ENCODE measurements around the gene DIP2C. TPM values are rescaled to one million over a fixed set of nuclear protein-coding genes. Genes with fewer than 3 reads are reported as not detected.

The DIP2C gene
- total RNA-seq, 2 donors from 2014 or later: 21.6 to 30.5 TPM

DNA sequence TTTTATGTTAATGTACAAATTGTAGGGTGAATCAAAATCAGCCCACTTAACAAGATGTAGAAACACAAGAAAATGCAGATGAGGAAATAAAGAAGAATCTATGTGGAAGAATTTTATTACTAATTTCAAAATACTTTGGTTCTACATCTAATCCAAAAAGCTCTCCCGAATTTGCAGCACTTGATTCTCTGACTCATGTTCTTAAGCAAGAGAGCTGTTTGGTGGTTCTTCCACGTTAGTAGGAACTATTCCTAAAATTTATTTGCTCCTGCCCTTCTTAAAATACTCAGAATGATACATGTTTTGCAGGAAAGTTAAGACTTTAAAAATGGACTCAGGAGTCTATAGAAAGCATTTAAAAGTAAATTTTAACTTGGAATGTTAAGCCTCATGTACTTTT, 462.5 kb downstream of the DIP2C start:
- intact Hi-C loops (cut with DNase I): no loop called here
- ATAC-seq (peak in 1 of 2 donors; percentile 32), DNase-seq (no peak)

DNA sequence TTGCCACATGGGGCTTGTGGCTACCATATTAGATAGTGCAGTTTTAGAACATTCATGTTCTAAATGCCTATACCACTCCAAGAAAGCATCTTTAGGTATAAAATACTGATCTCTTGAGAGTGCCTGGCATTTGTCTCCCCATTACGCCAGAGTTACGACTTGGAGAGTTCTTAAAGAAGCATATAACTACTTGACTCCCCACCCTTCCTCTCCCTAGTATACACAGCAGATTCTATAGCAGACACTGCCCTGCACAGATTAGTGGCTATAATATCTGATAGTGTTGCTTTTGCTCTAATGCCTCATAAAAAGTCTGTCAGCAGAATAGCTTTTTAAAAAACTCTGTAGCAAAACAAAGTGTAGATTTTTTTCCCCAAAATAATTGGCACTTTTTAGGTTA, 463.4 kb downstream of the DIP2C start:
- no peak for ATAC-seq
- no peak for DNase-seq
- intact Hi-C loops (cut with DNase I): no loop called here

DNA sequence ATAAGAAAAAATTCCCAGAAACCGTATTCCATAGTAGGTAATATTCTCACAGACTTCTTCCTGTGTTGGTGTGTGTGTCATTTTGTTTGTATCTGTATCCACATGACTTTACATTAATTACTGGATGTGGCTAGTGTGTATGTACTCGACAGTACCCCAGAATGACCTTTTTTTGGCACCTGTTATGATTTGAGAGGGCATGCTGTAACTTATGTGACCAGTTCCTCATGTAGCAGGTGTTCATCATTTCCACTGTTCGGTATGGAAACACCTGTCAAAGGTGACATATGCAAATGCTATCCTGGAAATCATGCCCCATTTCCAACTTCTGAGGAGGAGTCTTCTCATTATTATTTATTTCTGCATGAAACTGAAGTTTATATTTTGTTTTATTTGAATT, 464.9 kb downstream of the DIP2C start:
- DNase-seq: no peak
- ATAC-seq: no peak
- intact Hi-C loops (cut with DNase I): no loop called here

Small RNA genes lying within 50 kb of the gene (microRNA-seq; reads per million reads assigned to microRNA genes)
- 4.6 to 7.7 reads per million in 2 donors for gene MIR5699

Other genes with a start within 250 kb of the DIP2C start
- gene LARP4B, start 242.0 kb upstream of the DIP2C start, total RNA-seq: 10 to 100 TPM; 45.3 to 53.9 TPM